ENCODE results near the gene WIPI1. TPM values are rescaled to one million over a fixed set of nuclear protein-coding genes. Genes with fewer than 3 reads are reported as not detected.

The WIPI1 gene
- total RNA-seq, 1 experiment from 2014 or later: 38.4 TPM

DNA sequence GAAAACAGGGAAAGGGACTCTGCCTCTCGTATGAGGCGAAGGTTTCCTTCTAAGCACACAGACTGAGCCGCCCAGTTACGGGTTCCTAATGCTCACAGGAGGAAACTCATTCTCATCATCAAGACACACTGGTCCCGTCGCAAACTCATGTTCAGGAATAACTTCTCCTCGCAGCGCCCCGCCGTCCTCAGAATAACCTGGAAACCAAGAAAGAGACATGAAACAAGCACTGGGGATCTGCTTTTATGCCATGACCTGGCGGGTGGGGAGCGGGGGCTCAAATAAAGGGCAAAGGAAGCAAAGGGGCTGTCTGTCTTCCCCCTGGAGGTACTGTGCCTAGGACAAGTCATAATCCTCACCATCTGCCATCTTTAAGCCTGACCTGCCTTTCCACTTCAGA is 31.3 kb downstream of the WIPI1 start:
- intact Hi-C loops (cut with micrococcal nuclease): no loop called here
- POLR2A ChIA-PET: interaction anchor here (2.1 kb wide), 1 partner anchor 11 kb away, joined by 7 read pairs; no protein-coding TSS in a partner anchor
- H3K4me3 Mint-ChIP-seq (ENCODE audit: unreplicated experiment): no peak overlapping the region
- no TSS peak for BruUV-seq (replicated peaks)
- H3K9me3 Mint-ChIP-seq (ENCODE audit: unreplicated experiment): no peaks in the 10 kb centered on the region
- DNase-seq (ENCODE audit: unreplicated experiment): no peak
- CTCF ChIA-PET: no interaction called here
- no peaks in the 10 kb centered on the region for H3K27me3 Mint-ChIP-seq (ENCODE audit: insufficient read depth, unreplicated experiment)
- H3K36me3 Mint-ChIP-seq (ENCODE audit: insufficient read depth, unreplicated experiment): peaks cover 41% of the 10 kb centered on the region
- no peaks in the 10 kb centered on the region for H3K4me1 Mint-ChIP-seq (ENCODE audit: insufficient read depth, unreplicated experiment)
- H3K27ac Mint-ChIP-seq (ENCODE audit: low read depth, unreplicated experiment): no peak overlapping the region
- TF ChIP-seq CTCF (IDR thresholded peaks at IDR 0.05; ENCODE audit: unreplicated experiment): no peak

DNA sequence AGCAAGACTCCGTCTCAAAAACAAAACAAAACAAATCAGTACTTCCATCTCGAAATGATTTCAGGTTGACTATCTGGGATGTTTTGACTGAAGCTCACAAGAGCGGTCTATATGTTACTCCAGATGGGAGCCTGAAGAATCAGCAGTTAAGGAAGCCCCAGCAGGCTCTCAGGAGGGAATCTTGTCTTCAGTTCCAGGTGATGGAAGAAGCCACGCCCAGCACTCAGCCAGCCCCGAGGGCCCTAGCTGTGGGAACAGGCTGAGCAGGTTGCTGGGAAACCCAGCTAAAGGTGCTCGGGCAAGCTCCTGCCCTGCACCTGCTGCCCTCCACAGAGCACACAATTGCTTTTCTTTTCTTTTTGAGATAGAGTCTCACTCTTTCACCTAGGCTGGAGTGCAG is 32.4 kb downstream of the WIPI1 start:
- no TSS peak for BruUV-seq (replicated peaks)
- Mint-ChIP-seq H3K36me3 (ENCODE audit: insufficient read depth, unreplicated experiment) (peaks cover 39% of the 10 kb centered on the region), H3K27me3 (ENCODE audit: insufficient read depth, unreplicated experiment) (no peaks in the 10 kb centered on the region), H3K27ac (ENCODE audit: low read depth, unreplicated experiment) (no peak overlapping the region), H3K4me1 (ENCODE audit: insufficient read depth, unreplicated experiment) (no peaks in the 10 kb centered on the region), H3K9me3 (ENCODE audit: unreplicated experiment) (no peaks in the 10 kb centered on the region), H3K4me3 (ENCODE audit: unreplicated experiment) (no peak overlapping the region)
- POLR2A ChIA-PET: interaction anchor here (2.1 kb wide), 1 partner anchor 9 kb away, joined by 7 read pairs; no protein-coding TSS in a partner anchor
- no peak for DNase-seq (ENCODE audit: unreplicated experiment)
- no peak for TF ChIP-seq CTCF (IDR thresholded peaks at IDR 0.05; ENCODE audit: unreplicated experiment)
- CTCF ChIA-PET: interaction anchor here (0.7 to 1.5 kb wide), 5 partner anchors 9 to 162 kb away, joined by 3 read pairs; no protein-coding TSS in a partner anchor
- intact Hi-C loops (cut with micrococcal nuclease): no loop called here

DNA sequence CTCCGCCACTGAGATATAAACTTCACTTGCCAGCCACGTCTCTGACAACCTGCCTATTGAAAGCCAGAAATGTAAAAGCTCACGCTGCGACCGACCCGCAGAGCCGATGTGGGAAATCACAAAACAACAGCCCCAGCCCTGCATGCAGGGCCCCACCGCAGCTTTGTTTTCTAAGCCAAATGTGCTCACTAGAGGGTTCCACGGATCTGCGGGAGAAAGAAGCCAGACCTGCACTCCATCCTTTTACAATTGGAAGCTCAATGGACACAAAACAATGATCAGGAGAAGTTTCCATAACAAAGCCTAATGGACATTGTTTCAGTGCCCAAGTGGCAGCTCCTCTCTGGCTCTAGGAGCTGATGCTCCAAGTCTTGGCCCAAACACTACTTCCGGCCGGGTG is 33.1 kb downstream of the WIPI1 start:
- ChIA-PET POLR2A (interaction anchor here (2.1 kb wide), 1 partner anchor 9 kb away, joined by 7 read pairs; no protein-coding TSS in a partner anchor), CTCF (interaction anchor here (1.4 to 1.5 kb wide), 2 partner anchors 24 to 161 kb away, joined by 3 read pairs; no protein-coding TSS in a partner anchor)
- no peaks in the 10 kb centered on the region for H3K4me1 Mint-ChIP-seq (ENCODE audit: insufficient read depth, unreplicated experiment)
- peaks cover 37% of the 10 kb centered on the region for H3K36me3 Mint-ChIP-seq (ENCODE audit: insufficient read depth, unreplicated experiment)
- H3K4me3 Mint-ChIP-seq (ENCODE audit: unreplicated experiment): no peak overlapping the region
- TF ChIP-seq CTCF (IDR thresholded peaks at IDR 0.05; ENCODE audit: unreplicated experiment): no peak
- no peaks in the 10 kb centered on the region for H3K27me3 Mint-ChIP-seq (ENCODE audit: insufficient read depth, unreplicated experiment)
- no TSS peak for BruUV-seq (replicated peaks)
- intact Hi-C loops (cut with micrococcal nuclease): no loop called here
- no peak overlapping the region for H3K27ac Mint-ChIP-seq (ENCODE audit: low read depth, unreplicated experiment)
- no peak for DNase-seq (ENCODE audit: unreplicated experiment)
- H3K9me3 Mint-ChIP-seq (ENCODE audit: unreplicated experiment): no peaks in the 10 kb centered on the region

GRCh38 chr17:68423251-68423650 is 34.0 kb downstream of the WIPI1 start:
- intact Hi-C loops (cut with micrococcal nuclease): no loop called here
- Mint-ChIP-seq H3K9me3 (ENCODE audit: unreplicated experiment) (no peaks in the 10 kb centered on the region), H3K27ac (ENCODE audit: low read depth, unreplicated experiment) (no peak overlapping the region), H3K4me1 (ENCODE audit: insufficient read depth, unreplicated experiment) (no peaks in the 10 kb centered on the region), H3K36me3 (ENCODE audit: insufficient read depth, unreplicated experiment) (peaks cover 34% of the 10 kb centered on the region), H3K27me3 (ENCODE audit: insufficient read depth, unreplicated experiment) (no peaks in the 10 kb centered on the region), H3K4me3 (ENCODE audit: unreplicated experiment) (no peak overlapping the region)
- TF ChIP-seq CTCF (IDR thresholded peaks at IDR 0.05; ENCODE audit: unreplicated experiment): no peak
- ChIA-PET CTCF (interaction anchor here (0.6 to 1.4 kb wide), 2 partner anchors 160 to 1091 kb away, joined by 3 to 5 read pairs; no protein-coding TSS in a partner anchor), POLR2A (no interaction called here)
- no peak for DNase-seq (ENCODE audit: unreplicated experiment)
- BruUV-seq (replicated peaks): no TSS peak
